GM12865 (cell line): ENCODE results near the gene INTS11.

Source experiments
- DNase-seq: peaks from one replicate; pipeline ENCODE4 v3.0.0; 2010; ENCODE audit warnings: low read depth
- H3K4me3 ChIP-seq: 2 replicates; pipeline ENCODE4 v1.5.1; 2011; ENCODE audit warnings: mild to moderate bottlenecking, low read depth, low read length, control low read depth
- TF ChIP-seq, protein P1 (sequence below): IDR thresholded peaks from 2 replicates; pipeline ENCODE4 v1.5.1; 2011; ENCODE audit warnings: low read length, control low read depth, low read depth, inconsistent platforms; ENCODE audit not compliant: insufficient read depth; ENCODE audit errors: missing control alignments

INTS11 gene

DNA sequence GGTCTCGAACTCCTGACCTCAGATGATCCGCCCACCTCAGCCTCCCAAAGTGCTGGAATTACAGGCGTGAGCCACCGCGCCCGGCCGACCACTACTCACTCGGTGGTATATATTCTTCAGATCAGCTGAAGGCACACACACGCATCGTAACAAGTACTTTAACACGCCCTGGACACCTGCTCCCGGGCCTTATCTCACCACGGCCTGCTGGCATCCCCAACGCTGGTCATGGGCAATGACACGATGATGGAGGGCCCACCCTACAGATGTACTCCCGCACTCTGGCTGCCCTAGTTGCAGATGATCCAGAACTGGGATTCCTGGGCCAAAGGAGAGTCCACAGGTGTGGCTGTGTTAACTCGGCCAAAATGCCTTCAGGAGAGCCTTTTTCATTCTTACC, 62.4 kb downstream of the INTS11 start:
- TF ChIP-seq, protein P1, sequence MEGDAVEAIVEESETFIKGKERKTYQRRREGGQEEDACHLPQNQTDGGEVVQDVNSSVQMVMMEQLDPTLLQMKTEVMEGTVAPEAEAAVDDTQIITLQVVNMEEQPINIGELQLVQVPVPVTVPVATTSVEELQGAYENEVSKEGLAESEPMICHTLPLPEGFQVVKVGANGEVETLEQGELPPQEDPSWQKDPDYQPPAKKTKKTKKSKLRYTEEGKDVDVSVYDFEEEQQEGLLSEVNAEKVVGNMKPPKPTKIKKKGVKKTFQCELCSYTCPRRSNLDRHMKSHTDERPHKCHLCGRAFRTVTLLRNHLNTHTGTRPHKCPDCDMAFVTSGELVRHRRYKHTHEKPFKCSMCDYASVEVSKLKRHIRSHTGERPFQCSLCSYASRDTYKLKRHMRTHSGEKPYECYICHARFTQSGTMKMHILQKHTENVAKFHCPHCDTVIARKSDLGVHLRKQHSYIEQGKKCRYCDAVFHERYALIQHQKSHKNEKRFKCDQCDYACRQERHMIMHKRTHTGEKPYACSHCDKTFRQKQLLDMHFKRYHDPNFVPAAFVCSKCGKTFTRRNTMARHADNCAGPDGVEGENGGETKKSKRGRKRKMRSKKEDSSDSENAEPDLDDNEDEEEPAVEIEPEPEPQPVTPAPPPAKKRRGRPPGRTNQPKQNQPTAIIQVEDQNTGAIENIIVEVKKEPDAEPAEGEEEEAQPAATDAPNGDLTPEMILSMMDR = no peak
- no peak for DNase-seq
- H3K4me3 ChIP-seq = no peak overlapping the region
